Mesothelial cell of epicardium (in vitro differentiated cells): ENCODE results near the gene ARHGAP1. TPM values are rescaled to one million over a fixed set of nuclear protein-coding genes. Genes with fewer than 3 reads are reported as not detected.

Experiments
- DNase-seq, 2 experiments: peaks; one replicate each; pipeline ENCODE4 v3.0.0; 2021; ENCODE audit warnings: low spot score in 2 of 2; ENCODE audit not compliant: unreplicated experiment in 2 of 2
- H3K27ac Mint-ChIP-seq: 2 replicates; pipeline ENCODE4 v1.8.0; 2021; ENCODE audit warnings: mixed read lengths
- H3K27me3 Mint-ChIP-seq: 2 replicates; pipeline ENCODE4 v1.8.0; 2021; ENCODE audit warnings: low read depth, mixed read lengths
- H3K36me3 Mint-ChIP-seq: 2 replicates; pipeline ENCODE4 v1.8.0; 2021; ENCODE audit warnings: mixed read lengths
- H3K4me1 Mint-ChIP-seq: 2 replicates; pipeline ENCODE4 v1.8.0; 2021; ENCODE audit warnings: mixed read lengths
- H3K4me3 Mint-ChIP-seq: 2 replicates; pipeline ENCODE4 v1.8.0; 2021; ENCODE audit warnings: mild to moderate bottlenecking, moderate library complexity, mixed read lengths
- H3K9me3 Mint-ChIP-seq: 2 replicates; pipeline ENCODE4 v1.8.0; 2021; ENCODE audit warnings: mixed read lengths
- CTCF ChIP-seq: fragments of 200-600 bp; sonication (generic); IDR thresholded peaks from one replicate; pipeline ENCODE4 v1.5.0; 2021; ENCODE audit warnings: antibody characterized with exemption; ENCODE audit not compliant: unreplicated experiment
- total RNA-seq: library from RNA; stranded (reverse); gene quantifications from 3 replicates; pipeline ENCODE4 v1.2.1, GENCODE V29; 2021

ARHGAP1 gene
- total RNA-seq, 1 donor from 2014 or later, result 49.4 TPM

DNA sequence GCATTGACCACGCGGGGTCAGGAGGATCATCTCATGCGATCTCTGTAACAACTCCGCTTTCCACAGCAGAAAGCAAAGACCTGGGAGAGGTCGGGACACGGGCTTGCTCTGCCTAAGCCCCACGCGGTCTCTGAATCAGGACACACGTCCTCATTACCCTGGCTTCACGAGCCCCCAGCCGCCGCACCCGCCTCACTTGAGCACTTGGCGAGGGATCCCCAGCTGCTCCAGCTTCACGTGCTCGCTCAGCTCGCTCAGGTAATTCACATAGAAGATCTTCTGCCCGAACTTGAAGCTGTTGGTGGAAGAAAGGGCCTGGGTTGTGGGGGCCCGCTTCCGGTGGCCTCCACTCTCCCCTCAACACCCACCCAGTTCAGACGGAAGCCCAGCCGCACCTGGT is 19.6 kb downstream of the ARHGAP1 start:
- no peaks in the 10 kb centered on the region for H3K27me3 Mint-ChIP-seq
- DNase-seq, result no peak
- H3K4me3 Mint-ChIP-seq, result no peak overlapping the region
- no peak overlapping the region for H3K27ac Mint-ChIP-seq
- H3K4me1 Mint-ChIP-seq, result peaks cover 1% of the 10 kb centered on the region
- no peak for TF ChIP-seq CTCF
- peaks cover 7% of the 10 kb centered on the region for H3K36me3 Mint-ChIP-seq
- no peaks in the 10 kb centered on the region for H3K9me3 Mint-ChIP-seq

DNA sequence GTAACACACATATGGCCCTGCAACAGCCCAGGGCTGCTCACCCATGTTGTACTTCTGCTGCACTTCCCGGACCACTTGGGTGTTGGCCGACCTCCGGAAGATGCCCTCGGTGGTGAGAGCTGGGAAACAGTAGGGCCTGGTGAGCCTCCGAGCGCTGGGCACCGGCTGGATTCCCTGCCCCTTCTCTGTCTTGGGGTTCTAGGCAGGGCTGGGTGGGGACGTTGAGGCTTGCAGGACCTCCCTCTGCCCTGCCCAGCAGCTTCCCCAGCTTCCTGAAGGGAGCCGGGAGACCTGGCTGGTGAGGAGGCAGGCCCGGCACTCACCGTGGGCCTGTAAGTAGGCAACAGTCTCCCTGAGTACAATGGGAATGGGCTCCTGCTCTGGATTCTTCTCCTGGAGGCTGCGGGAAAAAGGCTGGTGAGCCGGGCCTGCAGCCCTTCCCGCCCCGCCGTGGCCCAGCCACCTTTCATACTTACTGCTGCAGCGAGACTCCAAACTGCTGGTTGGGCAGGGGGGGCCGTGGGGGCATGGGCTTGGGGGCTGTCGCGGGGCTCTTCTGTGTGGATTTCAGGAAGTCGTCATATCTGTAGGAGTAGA is 20.2 kb downstream of the ARHGAP1 start:
- Mint-ChIP-seq H3K27me3 (no peaks in the 10 kb centered on the region), H3K4me3 (no peak overlapping the region), H3K27ac (no peak overlapping the region)

GRCh38 chr11:46679241-46680163 is 20.9 kb downstream of the ARHGAP1 start:
- no peak for DNase-seq

More for the DNA sequence above, 20.2 kb downstream of the ARHGAP1 start:
- TF ChIP-seq CTCF, result no peak
- peaks cover 7% of the 10 kb centered on the region for H3K4me1 Mint-ChIP-seq
- H3K36me3 Mint-ChIP-seq, result peaks cover 7% of the 10 kb centered on the region
- H3K9me3 Mint-ChIP-seq, result no peaks in the 10 kb centered on the region
- no peak for DNase-seq

GRCh38 chr11:46678741-46679130 is 21.7 kb downstream of the ARHGAP1 start:
- H3K36me3 Mint-ChIP-seq, result peaks cover 7% of the 10 kb centered on the region
- no peak for TF ChIP-seq CTCF
- no peaks in the 10 kb centered on the region for H3K27me3 Mint-ChIP-seq
- H3K9me3 Mint-ChIP-seq, result no peaks in the 10 kb centered on the region
- H3K4me3 Mint-ChIP-seq, result no peak overlapping the region
- no peak for DNase-seq
- H3K27ac Mint-ChIP-seq, result no peak overlapping the region
- H3K4me1 Mint-ChIP-seq, result peaks cover 17% of the 10 kb centered on the region

More at GRCh38 chr11:46679241-46680163, 20.9 kb downstream of the ARHGAP1 start:
- Mint-ChIP-seq H3K27me3 (no peaks in the 10 kb centered on the region), H3K9me3 (no peaks in the 10 kb centered on the region), H3K4me3 (no peak overlapping the region), H3K27ac (no peak overlapping the region), H3K4me1 (peaks cover 14% of the 10 kb centered on the region), H3K36me3 (peaks cover 7% of the 10 kb centered on the region)
- TF ChIP-seq CTCF, result no peak

- TF ChIP-seq CTCF, result no peak
- no peaks in the 10 kb centered on the region for H3K27me3 Mint-ChIP-seq
- peaks cover 17% of the 10 kb centered on the region for H3K4me1 Mint-ChIP-seq
- no peak overlapping the region for H3K27ac Mint-ChIP-seq
- no peak overlapping the region for H3K4me3 Mint-ChIP-seq
- no peaks in the 10 kb centered on the region for H3K9me3 Mint-ChIP-seq
- peaks cover 7% of the 10 kb centered on the region for H3K36me3 Mint-ChIP-seq
- DNase-seq, result no peak
These were observed 22.3 kb downstream of the ARHGAP1 start for GRCh38 chr11:46677991-46678740.
